ENCODE measurements around the gene GGTLC1.

GRCh38 chr20:23970049-23970448, 18.5 kb downstream of the GGTLC1 start:
- TF ChIP-seq CTCF (IDR thresholded peaks at IDR 0.05; ENCODE audit: insufficient read depth, low read length, poor library complexity, severe bottlenecking) = no peak
- no peak for TF ChIP-seq EZH2phosphoT487 (conservative IDR thresholded peaks at IDR 0.05; ENCODE audit: low read length)

Measured in SU-DHL-6 (cell line).